ENCODE data around the gene RPGRIP1.
A peak's percentile ranks its signal among the peaks of the same experiment; 100 is the strongest.
"Not testable (repeated sequence)": the region's sequence is repeated elsewhere in the genome, so short reads cannot be mapped to it uniquely, and the experiment has no call there.

Gene RPGRIP1

DNA sequence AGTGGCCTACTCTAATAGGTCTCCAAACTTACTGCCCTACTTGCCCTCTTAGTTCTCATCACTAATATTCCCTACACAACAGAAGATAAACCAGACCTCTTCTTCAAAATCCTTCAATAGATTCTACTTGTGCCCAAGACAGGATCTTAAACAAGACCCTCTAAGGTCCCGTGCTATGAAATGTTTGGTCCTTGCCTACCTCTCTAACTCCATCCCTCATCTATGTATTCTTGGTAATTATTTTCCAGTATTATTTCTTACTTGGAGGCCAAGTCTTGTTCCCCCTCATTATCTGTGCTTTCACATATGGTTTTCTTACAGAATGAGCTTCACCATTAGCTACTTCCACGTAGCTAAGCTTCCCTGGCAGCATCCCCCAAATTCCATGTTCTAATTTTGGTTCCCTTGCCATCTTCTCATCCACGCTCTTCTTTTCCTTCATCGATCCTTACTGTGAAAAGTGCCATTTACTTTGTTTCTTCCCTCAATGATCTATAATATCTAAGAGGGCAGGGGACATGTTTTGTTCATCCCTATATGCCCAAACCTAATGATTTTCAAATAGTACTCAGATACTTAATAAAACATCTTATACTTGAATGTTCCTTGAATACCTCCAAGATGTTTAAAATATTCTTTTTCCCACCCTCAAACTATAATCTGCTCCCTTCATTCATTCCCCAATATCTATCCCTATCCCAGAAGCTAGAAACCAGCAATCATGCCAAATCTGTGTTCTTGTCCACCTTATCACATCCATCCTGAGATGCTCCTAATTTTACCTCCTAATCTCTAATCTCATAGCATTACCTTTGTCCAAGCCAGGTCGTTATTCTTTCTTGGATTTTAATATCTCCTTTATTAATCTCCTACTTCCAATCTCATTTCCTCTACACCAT lies 20.7 kb upstream of the RPGRIP1 start:
- DNase-seq: no peak

DNA sequence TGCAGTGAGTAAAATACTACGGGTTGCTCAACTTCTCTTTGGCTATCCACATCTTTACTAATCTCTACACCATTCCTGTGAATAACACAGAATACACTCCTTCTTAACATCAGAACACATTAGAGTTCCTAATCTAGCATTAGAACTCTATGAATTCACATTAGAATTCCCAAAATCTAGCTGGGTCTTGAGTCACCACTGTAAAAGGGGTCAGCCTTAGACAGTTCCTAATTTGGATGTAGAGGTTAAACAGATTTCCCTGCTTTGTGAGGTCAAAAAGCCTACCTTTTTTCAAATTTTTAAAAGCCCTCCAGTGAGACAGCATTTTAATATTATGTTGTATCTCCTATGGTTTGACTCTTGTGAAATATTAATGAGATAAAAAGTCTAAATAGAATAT lies 18.1 kb upstream of the RPGRIP1 start:
- no peak for DNase-seq

GRCh38 chr14:21262410-21262809 lies 17.5 kb upstream of the RPGRIP1 start:
- no peak for DNase-seq

DNA sequence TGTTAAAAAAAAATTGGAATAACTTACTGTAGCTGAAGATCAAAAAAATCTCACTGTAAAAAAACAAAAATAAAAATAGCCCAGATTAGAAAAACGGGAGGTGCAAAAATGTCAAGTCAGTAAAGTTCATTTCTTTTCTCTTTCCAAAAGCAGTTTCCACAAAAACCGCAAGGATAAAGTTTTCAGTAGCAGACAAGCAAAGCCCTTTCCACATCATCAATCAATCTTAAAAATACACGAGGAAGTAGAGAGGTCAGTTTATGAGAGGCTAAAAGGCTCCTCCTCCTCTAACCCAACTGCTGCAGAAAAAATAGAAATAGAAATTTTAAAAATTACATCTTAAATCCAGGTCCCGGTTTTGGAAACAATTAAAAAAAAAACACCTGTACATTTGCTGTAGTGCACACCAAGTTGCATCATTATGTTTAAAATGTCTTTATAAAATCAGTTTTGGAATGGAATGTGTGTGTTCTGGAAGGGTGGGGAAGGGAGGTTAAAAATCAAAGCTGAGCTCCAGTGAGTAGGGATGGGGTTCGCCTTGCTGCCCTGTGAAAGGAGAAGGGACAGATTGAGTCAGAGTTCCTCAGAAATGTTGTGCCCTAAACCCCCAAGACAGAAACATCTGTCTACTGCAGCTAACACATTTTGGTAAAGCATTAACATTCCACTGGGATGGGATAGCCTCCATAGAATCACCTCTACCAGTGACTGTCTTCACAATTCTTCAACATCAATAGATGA lies 16.4 kb upstream of the RPGRIP1 start:
- no peak for DNase-seq

DNA sequence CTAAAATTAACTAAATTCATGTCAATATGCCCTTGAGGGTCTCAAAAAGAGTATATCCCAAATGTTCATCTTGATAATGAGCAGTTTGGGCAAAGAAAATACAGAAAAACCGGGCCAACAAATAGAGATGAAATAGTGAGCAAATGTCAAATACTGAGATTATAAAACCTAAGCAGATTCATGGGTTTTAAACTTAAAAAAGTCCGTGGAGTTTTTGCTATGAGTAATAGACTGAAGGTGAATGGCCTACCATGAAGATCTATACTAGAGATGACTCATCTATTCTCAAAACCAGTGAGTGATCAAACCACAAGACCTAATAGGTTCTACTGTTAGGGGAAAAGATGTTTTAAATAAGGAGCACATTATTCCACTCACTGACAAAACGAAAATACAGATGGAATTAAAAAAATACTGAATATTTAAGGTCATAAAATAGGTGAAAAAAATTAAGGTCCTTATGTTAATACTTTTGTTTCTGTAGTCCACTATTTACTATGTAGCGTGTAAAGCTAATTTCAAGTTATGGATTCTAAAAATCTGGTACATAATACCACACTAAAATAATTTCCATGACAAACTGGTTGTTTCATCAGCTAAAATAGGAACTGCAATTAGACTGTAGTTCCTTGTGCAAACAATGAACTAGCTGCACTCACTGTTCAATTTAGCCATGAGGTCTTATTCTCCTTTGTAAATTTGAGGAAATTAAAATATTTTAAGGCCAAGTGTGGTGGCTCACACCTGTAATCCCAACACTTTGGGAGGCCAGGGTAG lies 15.7 kb upstream of the RPGRIP1 start:
- no peak for DNase-seq

DNA sequence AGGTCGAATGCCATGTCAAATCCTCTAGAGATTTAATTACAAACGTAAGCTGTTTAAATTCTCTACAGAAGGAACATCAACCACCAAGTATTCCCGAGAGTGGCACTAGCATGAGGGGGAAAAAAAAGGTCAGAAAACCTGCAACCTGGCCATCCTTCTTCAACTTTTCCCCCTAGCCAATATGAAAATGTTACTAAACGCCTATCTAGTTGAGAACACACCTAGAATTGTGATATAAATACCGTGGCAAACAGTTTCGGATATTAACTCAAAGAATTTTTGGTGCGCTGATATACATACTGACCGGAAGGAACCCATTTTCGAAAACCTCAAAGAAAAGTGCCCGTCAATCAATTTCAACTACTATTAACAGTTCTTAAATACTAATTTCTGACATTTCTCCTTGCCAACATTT lies 12.4 kb upstream of the RPGRIP1 start:
- DNase-seq: no peak

DNA sequence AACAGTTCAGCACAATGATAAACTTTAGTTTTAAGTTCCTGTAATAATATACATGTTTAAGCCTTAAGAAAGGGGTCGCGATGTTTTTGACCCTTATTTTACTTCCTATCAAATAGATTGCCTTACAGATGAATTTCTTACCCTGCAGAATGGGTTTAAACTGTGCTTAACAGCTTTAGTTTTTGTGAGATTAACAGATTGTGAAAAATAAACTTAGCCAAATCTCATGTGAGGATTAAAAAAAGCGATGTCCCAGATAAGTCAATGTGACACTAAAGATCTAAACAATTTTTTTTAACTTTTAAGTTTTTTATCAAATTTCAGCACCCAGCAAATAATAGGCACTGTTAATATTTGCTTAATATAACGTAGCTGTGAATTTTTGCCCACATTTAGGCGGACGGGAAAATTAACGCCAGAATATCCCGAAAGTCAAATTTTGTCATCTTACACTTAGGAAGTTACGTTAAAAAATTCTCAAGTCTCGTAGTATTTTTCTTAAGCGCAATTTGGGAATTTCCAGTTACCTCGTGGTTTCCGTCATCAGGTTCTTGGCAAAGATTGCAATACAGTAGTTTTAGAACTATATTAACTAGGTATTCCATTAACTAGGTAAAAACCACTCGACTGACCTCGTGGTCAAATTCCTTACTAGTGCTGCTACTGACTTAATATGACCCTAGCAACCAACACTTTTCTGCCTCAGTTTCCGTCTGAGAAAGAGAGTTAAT lies 11.8 kb upstream of the RPGRIP1 start:
- DNase-seq: no peak

DNA sequence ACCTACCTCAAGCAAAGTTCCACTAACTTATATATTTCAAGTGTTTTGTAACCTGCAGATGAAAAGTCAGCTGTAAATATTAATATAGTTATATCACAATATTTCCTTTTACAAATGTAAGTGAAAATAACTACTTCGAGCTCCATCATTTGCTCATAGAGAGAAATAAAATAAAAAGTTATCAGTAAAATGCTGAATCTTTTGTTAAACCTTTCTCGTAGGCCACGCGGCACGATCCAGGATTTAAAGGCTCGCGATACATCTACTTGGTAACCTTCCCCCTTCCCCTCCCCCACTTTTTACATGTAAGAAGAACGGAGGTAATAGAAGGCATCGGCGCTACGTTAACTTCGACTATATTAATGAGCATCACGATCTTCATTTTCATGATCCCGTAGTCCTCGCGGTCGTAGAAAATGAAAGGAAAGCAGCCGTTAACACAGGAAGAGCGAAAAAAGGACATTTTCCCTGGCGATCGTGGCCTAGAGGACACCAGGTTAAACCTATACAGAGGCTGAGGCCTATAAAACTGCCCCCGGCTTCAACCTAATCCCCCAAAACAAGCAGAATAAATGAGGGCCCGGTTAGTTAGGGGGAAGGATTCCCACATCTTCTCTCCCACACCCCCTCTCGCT lies 11.1 kb upstream of the RPGRIP1 start:
- peak; percentile 21 for DNase-seq

DNA sequence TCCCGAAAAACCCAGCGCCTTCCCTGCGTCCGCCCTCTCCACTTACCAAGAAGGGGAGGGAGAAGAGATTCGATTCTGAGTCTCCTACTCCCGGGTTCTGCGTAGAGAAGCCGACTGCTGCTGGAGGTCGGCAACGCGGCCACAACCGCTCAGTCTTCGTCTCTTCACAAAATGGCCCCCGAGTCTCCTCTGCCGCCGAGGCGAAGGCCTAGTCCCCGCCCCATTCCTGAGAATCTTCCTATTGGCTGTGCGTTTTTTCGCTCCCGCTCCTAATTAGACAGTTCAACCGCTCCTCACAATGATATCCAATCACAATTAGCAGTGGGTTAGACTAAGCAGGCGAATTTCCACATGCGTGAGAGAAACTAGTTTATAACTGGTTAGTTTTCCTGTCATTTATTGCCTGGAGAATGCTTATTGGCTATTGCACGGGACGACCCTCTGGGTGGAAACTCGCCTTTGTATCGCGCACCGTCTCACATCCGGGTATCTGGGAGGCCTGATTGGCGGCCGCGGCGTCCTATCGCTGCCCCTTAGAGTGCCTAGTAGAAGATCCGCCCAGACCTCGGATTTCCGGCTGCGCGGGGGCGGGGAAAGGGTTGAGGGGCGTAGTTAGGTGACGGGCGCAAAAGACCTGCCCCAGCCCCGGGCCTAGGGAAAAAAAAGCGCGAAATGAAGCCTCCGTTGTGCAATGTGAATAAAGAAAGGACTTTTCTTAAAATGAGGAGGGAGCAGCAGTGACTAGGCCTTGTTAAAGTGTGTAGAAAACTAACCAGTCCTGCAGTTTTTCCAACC lies 10.4 kb upstream of the RPGRIP1 start, which contains the start of gene HNRNPC:
Gene HNRNPC (minus strand): TSS at position 191 of the 795 bp plus-strand sequence. CDS start 35,249 bp downstream, outside the sequence.
- DNase-seq: peak; percentile 100

DNA sequence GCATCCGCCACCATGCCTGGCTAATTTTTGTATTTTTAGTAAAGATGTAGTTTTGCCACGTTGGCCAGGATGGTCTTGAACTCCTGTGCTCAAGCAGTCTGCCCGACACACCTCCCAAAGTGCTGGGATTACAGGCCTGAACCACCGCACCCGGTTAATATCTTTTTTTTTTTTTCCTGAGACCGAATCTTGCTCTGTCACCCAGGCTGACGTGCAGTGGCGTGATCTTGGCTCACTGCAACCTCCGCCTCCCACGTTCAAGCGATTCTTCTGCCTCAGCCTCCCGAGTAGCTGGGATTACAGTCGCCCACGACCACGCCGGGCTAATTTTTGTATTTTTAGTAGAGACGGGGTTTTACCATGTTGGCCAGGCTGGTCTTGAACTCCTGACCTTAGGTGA lies 7.2 kb upstream of the RPGRIP1 start:
- not testable (repeated sequence) for DNase-seq

DNA sequence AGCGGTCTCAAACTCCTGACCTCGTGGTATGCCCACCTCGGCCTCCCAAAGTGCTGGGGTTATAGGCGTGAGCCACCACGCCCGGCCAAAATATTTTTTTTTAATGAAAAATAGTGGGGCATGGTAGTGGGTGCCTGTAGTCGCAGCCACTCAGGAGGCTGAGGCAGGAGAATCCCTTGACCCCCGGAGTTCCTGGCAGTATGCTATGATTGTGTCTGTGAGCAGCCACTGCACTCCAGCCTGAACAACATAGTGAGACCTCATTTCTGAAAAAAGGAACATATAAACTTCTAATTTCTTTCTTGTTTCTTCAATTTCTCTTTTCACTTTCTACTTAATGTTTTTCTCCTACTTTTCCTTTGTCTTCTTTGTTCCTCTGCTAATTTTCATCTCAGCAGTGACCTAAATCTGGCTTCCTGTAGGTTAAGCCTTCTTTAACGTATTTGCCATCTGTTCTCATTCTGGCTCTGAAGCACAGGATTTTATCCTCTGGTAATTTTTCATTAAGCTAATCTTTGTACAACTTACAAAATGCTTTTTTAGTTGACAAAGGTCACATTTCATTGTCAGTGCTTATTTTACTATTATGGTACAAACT lies 4.5 kb upstream of the RPGRIP1 start:
- DNase-seq: no peak

DNA sequence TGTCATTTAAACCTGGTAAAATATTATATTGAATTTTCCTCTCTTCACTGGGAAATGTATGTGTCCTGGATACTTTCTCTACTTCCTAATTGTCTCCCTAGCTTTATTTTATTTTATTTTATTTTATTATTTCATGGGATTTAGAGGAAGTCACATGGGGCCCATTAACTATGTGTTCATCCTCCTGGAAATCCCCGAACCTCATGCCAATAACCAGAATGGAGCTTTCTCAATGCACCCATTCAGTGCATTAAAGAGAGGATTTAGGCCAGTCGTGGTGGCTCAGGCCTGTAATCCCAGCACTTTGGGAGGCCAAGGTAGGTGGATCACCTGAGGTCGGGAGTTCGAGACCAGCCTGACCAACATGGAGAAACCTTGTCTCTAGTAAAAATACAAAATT lies 1.3 kb upstream of the RPGRIP1 start:
- no peak for DNase-seq

- DNase-seq: not testable (repeated sequence)
These were observed 2.0 kb downstream of the RPGRIP1 start for GRCh38 chr14:21281917-21282316.

- not testable (repeated sequence) for DNase-seq
These were observed 6.6 kb downstream of the RPGRIP1 start for GRCh38 chr14:21286516-21286915.

GRCh38 chr14:21287168-21287567 lies 7.3 kb downstream of the RPGRIP1 start:
- no peak for DNase-seq

GRCh38 chr14:21294026-21294425 lies 14.1 kb downstream of the RPGRIP1 start:
- not testable (repeated sequence) for DNase-seq

GRCh38 chr14:21298358-21298757 lies 18.5 kb downstream of the RPGRIP1 start:
- DNase-seq: no peak

DNA sequence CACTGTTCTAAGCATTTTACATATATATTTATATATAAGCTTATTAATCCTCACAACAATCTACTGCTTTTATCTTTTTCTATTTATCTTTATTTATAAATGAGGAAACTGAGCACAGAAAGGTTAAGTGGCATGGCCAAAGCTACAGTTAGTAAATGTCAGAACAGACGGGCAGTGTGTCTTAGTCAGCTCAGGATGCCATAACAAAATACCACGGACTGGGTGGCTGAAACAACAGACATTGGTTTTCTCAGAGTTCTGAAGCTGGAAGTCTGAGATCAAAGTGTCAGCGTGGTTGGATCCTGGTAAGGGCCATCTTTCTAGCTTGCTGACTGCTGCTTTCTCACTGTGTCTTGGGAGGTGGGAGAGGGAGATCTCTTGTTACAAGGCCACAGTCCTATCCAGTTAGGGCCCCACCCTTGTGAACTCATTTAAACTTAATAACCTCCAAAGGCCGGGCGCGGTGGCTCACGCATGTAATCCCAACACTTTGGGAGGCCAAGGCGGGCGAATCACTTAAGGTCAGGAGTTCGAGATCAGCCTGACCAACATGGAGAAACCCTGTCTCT lies 19.8 kb downstream of the RPGRIP1 start:
- DNase-seq: no peak

DNA sequence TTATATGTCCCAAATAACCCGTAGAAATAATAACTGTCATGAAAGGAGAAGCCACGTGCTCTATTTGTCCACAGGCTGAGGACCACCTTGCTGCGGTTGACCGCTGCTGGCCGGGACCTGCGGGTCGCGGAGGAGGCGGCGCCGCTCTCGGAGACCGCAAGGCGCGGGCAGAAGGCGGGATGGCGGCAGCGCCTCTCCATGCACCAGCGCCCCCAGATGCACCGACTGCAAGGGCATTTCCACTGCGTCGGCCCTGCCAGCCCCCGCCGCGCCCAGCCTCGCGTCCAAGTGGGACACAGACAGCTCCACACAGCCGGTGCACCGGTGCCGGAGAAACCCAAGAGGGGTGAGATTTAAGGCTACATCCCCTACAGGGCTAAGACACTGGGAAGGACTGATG lies 21.0 kb downstream of the RPGRIP1 start:
- DNase-seq: peak; percentile 29
